HEK293 (cell line): ENCODE results near the gene AJM1.

Source experiments
- BCL11A ChIP-seq: fragments of 450-650 bp; formaldehyde crosslinking; IDR thresholded peaks from 2 replicates; pipeline ENCODE4 v1.5.1; 2016; ENCODE audit warnings: low read depth, missing biosample characterization, missing genetic modification characterization
- FEZF1 ChIP-seq: fragments of 450-650 bp; formaldehyde crosslinking; IDR thresholded peaks from 2 replicates; pipeline ENCODE4 v1.5.1; 2016; ENCODE audit warnings: missing biosample characterization, missing genetic modification characterization
- GLIS1 ChIP-seq: fragments of 450-650 bp; formaldehyde crosslinking; IDR thresholded peaks from 2 replicates; pipeline ENCODE4 v1.5.1; 2016; ENCODE audit warnings: missing biosample characterization, missing genetic modification characterization
- GLIS2 ChIP-seq: fragments of 450-650 bp; formaldehyde crosslinking; IDR thresholded peaks from 2 replicates; pipeline ENCODE4 v1.5.1; 2016; ENCODE audit warnings: missing biosample characterization, missing genetic modification characterization
- HIC1 ChIP-seq: fragments of 450-650 bp; formaldehyde crosslinking; IDR thresholded peaks from 2 replicates; pipeline ENCODE4 v1.5.1; 2016; ENCODE audit warnings: missing biosample characterization, missing genetic modification characterization
- KLF8 ChIP-seq: fragments of 450-650 bp; formaldehyde crosslinking; IDR thresholded peaks from 2 replicates; pipeline ENCODE4 v1.5.1; 2016; ENCODE audit warnings: missing biosample characterization, missing genetic modification characterization
- OSR2 ChIP-seq: fragments of 450-650 bp; formaldehyde crosslinking; IDR thresholded peaks from 2 replicates; pipeline ENCODE4 v1.5.1; 2016; ENCODE audit warnings: missing biosample characterization, missing genetic modification characterization
- WT1 ChIP-seq: fragments of 450-650 bp; formaldehyde crosslinking; IDR thresholded peaks from 2 replicates; pipeline ENCODE4 v1.5.1; 2016; ENCODE audit warnings: missing biosample characterization, missing genetic modification characterization
- ZBTB6 ChIP-seq: fragments of 450-650 bp; formaldehyde crosslinking; IDR thresholded peaks from 2 replicates; pipeline ENCODE4 v1.5.1; 2017; ENCODE audit warnings: missing biosample characterization, missing genetic modification characterization
- ZBTB8A ChIP-seq: fragments of 450-650 bp; formaldehyde crosslinking; IDR thresholded peaks from 2 replicates; pipeline ENCODE4 v1.5.1; 2016; ENCODE audit warnings: missing biosample characterization, missing genetic modification characterization
- ZIC2 ChIP-seq: fragments of 450-650 bp; formaldehyde crosslinking; IDR thresholded peaks from 2 replicates; pipeline ENCODE4 v1.5.1; 2016; ENCODE audit warnings: missing biosample characterization, missing genetic modification characterization
- ZNF114 ChIP-seq: fragments of 450-650 bp; formaldehyde crosslinking; IDR thresholded peaks from 2 replicates; pipeline ENCODE4 v1.5.0; 2017; ENCODE audit warnings: missing biosample characterization, missing genetic modification characterization
- ZNF121 ChIP-seq: fragments of 450-650 bp; formaldehyde crosslinking; IDR thresholded peaks from 2 replicates; pipeline ENCODE4 v1.5.1; 2016; ENCODE audit warnings: missing biosample characterization, missing genetic modification characterization
- ZNF140 ChIP-seq: fragments of 450-650 bp; formaldehyde crosslinking; IDR thresholded peaks from 2 replicates; pipeline ENCODE4 v1.5.1; 2016; ENCODE audit warnings: missing biosample characterization, missing genetic modification characterization
- ZNF19 ChIP-seq: fragments of 450-650 bp; formaldehyde crosslinking; IDR thresholded peaks from 2 replicates; pipeline ENCODE4; 2016; ENCODE audit warnings: missing biosample characterization, missing genetic modification characterization, low read depth
- ZNF292 ChIP-seq: fragments of 450-650 bp; formaldehyde crosslinking; IDR thresholded peaks from 2 replicates; pipeline ENCODE4 v1.5.1; 2016; ENCODE audit warnings: low read depth, missing biosample characterization, missing genetic modification characterization, borderline replicate concordance
- ZNF366 ChIP-seq: fragments of 450-650 bp; formaldehyde crosslinking; conservative IDR thresholded peaks from 2 replicates; pipeline ENCODE4 v1.5.1; 2016; ENCODE audit warnings: missing biosample characterization, missing genetic modification characterization
- ZNF423 ChIP-seq: fragments of 450-650 bp; formaldehyde crosslinking; IDR thresholded peaks from 2 replicates; pipeline ENCODE4 v1.5.1; 2016; ENCODE audit warnings: missing biosample characterization, missing genetic modification characterization
- ZNF513 ChIP-seq: fragments of 450-650 bp; IDR thresholded peaks from 2 replicates; pipeline ENCODE4 v1.5.1; 2018; ENCODE audit warnings: missing biosample characterization, missing genetic modification characterization
- ZNF558 ChIP-seq: fragments of 450-650 bp; formaldehyde crosslinking; IDR thresholded peaks from 2 replicates; pipeline ENCODE4 v1.5.1; 2016; ENCODE audit warnings: missing biosample characterization, missing genetic modification characterization
- ZNF600 ChIP-seq: fragments of 450-650 bp; formaldehyde crosslinking; IDR thresholded peaks from 2 replicates; pipeline ENCODE4 v1.5.1; 2016; ENCODE audit warnings: missing biosample characterization, missing genetic modification characterization
- ZNF830 ChIP-seq: fragments of 450-650 bp; IDR thresholded peaks from 2 replicates; pipeline ENCODE4 v1.5.0; 2018; ENCODE audit warnings: missing biosample characterization, missing genetic modification characterization, low read depth, mild to moderate bottlenecking, moderate library complexity
- ZSCAN5A ChIP-seq: fragments of 450-650 bp; formaldehyde crosslinking; IDR thresholded peaks from 2 replicates; pipeline ENCODE4 v1.5.1; 2016; ENCODE audit warnings: missing biosample characterization, missing genetic modification characterization
- TF ChIP-seq, protein P1 (sequence below): fragments of 450-650 bp; formaldehyde crosslinking; conservative IDR thresholded peaks from 2 replicates; pipeline ENCODE4 v1.5.1; 2016; ENCODE audit warnings: low read depth, missing biosample characterization, missing genetic modification characterization
- TF ChIP-seq, protein P2 (sequence below): fragments of 450-650 bp; formaldehyde crosslinking; IDR thresholded peaks from 2 replicates; pipeline ENCODE4 v1.5.1; 2016; ENCODE audit warnings: missing biosample characterization, missing genetic modification characterization

Gene AJM1

DNA sequence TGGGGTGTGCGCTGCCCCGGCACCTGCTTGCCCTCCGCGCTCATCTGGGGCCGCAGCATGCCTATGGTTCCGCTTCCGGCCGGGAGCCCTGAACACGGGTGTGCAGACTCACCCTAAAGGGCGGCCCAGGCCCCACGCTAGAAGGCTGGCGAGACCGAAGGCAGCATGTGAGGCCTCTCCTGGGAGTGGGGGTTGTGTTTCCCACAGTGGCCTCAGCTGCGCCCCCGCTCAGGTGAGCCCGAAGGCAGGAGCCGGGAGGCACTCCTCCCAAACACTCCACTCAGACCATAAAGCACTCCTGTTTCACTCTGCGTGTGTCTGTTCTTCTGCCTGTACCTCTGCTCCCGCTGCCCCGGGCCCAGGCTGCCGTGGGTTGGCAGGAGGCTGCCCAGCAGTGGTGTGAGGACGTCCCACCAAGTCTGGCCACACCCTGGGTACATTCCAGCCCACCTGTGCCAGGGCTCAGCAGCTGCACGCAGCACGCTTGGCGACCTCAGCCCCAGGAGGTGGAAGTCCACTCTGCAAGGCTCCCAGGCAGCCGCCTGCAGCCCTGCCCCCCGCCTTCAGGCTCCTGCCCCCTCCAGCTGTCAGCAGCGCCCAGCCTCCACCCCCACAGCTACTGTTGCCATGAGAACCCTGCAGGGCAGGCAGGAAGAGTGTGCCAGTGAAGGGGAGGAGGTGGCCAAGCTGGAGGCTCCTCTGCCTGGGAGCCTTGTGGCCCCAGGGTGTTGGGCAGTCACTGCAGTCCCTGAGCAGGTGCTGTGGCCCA, 1.2 kb upstream of the AJM1 start (continued):
- TF ChIP-seq, protein P1, sequence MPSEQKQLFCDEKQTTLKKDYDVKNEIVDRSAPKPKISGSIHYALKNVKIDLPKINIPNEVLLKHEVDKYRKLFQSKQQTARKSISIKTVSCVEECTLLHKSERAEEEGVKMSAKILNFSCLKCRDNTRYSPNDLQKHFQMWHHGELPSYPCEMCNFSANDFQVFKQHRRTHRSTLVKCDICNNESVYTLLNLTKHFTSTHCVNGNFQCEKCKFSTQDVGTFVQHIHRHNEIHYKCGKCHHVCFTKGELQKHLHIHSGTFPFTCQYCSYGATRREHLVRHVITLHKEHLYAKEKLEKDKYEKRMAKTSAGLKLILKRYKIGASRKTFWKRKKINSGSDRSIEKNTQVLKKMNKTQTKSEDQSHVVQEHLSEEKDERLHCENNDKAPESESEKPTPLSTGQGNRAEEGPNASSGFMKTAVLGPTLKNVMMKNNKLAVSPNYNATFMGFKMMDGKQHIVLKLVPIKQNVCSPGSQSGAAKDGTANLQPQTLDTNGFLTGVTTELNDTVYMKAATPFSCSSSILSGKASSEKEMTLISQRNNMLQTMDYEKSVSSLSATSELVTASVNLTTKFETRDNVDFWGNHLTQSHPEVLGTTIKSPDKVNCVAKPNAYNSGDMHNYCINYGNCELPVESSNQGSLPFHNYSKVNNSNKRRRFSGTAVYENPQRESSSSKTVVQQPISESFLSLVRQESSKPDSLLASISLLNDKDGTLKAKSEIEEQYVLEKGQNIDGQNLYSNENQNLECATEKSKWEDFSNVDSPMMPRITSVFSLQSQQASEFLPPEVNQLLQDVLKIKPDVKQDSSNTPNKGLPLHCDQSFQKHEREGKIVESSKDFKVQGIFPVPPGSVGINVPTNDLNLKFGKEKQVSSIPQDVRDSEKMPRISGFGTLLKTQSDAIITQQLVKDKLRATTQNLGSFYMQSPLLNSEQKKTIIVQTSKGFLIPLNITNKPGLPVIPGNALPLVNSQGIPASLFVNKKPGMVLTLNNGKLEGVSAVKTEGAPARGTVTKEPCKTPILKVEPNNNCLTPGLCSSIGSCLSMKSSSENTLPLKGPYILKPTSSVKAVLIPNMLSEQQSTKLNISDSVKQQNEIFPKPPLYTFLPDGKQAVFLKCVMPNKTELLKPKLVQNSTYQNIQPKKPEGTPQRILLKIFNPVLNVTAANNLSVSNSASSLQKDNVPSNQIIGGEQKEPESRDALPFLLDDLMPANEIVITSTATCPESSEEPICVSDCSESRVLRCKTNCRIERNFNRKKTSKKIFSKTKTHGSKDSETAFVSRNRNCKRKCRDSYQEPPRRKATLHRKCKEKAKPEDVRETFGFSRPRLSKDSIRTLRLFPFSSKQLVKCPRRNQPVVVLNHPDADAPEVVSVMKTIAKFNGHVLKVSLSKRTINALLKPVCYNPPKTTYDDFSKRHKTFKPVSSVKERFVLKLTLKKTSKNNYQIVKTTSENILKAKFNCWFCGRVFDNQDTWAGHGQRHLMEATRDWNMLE (tag by site-specific recombination): no peak
- peak; percentile 79 for TF ChIP-seq ZNF600 (tag by site-specific recombination)
- TF ChIP-seq ZNF292 (tag by site-specific recombination): no peak
- TF ChIP-seq ZSCAN5A (tag by site-specific recombination): no peak; the same call in 1 of the 2 replicates
- TF ChIP-seq ZBTB8A: no peak; the same call in 1 of the 2 replicates
- peak; percentile 62 for TF ChIP-seq ZNF366 (tag by site-specific recombination)
- peak; percentile 97 for TF ChIP-seq GLIS2 (tag by site-specific recombination)
- TF ChIP-seq ZNF830 (tag by site-specific recombination): no peak
- TF ChIP-seq ZBTB6 (tag by site-specific recombination): no peak
- TF ChIP-seq ZNF423 (tag by site-specific recombination): peak; percentile 41; the same call in 1 of the 2 replicates
- TF ChIP-seq BCL11A (tag by site-specific recombination): peak; percentile 45; the same call in 1 of the 2 replicates
- peak; percentile 97 for TF ChIP-seq GLIS1 (tag by site-specific recombination)
- TF ChIP-seq ZIC2: peak; percentile 99
- no peak for TF ChIP-seq FEZF1 (tag by site-specific recombination)
- TF ChIP-seq ZNF513: no peak; the same call in 1 of the 2 replicates
- TF ChIP-seq ZNF19 (tag by site-specific recombination): no peak
- TF ChIP-seq, protein P2, sequence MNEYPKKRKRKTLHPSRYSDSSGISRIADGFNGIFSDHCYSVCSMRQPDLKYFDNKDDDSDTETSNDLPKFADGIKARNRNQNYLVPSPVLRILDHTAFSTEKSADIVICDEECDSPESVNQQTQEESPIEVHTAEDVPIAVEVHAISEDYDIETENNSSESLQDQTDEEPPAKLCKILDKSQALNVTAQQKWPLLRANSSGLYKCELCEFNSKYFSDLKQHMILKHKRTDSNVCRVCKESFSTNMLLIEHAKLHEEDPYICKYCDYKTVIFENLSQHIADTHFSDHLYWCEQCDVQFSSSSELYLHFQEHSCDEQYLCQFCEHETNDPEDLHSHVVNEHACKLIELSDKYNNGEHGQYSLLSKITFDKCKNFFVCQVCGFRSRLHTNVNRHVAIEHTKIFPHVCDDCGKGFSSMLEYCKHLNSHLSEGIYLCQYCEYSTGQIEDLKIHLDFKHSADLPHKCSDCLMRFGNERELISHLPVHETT: 0 out of 2 replicates have a peak, but pooled peaks have one; percentile 12
- TF ChIP-seq HIC1 (tag by site-specific recombination): 0 out of 2 replicates have a peak, but pooled peaks have one; percentile 50
- TF ChIP-seq WT1 (tag by site-specific recombination): peak; percentile 54; the same call in 1 of the 2 replicates
- no peak for TF ChIP-seq ZNF121 (tag by site-specific recombination)
- TF ChIP-seq ZNF140: no peak
- TF ChIP-seq OSR2 (tag by site-specific recombination): peak; percentile 85
- TF ChIP-seq ZNF114 (tag by site-specific recombination): no peak
- peak; percentile 63 for TF ChIP-seq KLF8 (tag by site-specific recombination)
- TF ChIP-seq ZNF558: no peak
